Measurements from ENCODE around the gene GLCE. TPM values are rescaled to one million over a fixed set of nuclear protein-coding genes. Genes with fewer than 3 reads are reported as not detected.

The GLCE gene
- total RNA-seq, 1 donor, result 17.7 TPM

- TF ChIP-seq, protein P1, sequence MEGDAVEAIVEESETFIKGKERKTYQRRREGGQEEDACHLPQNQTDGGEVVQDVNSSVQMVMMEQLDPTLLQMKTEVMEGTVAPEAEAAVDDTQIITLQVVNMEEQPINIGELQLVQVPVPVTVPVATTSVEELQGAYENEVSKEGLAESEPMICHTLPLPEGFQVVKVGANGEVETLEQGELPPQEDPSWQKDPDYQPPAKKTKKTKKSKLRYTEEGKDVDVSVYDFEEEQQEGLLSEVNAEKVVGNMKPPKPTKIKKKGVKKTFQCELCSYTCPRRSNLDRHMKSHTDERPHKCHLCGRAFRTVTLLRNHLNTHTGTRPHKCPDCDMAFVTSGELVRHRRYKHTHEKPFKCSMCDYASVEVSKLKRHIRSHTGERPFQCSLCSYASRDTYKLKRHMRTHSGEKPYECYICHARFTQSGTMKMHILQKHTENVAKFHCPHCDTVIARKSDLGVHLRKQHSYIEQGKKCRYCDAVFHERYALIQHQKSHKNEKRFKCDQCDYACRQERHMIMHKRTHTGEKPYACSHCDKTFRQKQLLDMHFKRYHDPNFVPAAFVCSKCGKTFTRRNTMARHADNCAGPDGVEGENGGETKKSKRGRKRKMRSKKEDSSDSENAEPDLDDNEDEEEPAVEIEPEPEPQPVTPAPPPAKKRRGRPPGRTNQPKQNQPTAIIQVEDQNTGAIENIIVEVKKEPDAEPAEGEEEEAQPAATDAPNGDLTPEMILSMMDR (IDR thresholded peaks at IDR 0.05; ENCODE audit: insufficient read depth, low read depth, low read length), result no peak
- no peak for DNase-seq (ENCODE audit: low read depth)
- no peak overlapping the region for H3K4me3 ChIP-seq (ENCODE audit: low read depth, low read length)
These were observed 33.1 kb upstream of the GLCE start for GRCh38 chr15:69127306-69127705.

- no peak for DNase-seq (ENCODE audit: low read depth)
- TF ChIP-seq, protein P1 (IDR thresholded peaks at IDR 0.05; ENCODE audit: insufficient read depth, low read depth, low read length), result no peak
- no peak overlapping the region for H3K4me3 ChIP-seq (ENCODE audit: low read depth, low read length)
These were observed 31.6 kb upstream of the GLCE start for GRCh38 chr15:69128667-69129311.

DNA sequence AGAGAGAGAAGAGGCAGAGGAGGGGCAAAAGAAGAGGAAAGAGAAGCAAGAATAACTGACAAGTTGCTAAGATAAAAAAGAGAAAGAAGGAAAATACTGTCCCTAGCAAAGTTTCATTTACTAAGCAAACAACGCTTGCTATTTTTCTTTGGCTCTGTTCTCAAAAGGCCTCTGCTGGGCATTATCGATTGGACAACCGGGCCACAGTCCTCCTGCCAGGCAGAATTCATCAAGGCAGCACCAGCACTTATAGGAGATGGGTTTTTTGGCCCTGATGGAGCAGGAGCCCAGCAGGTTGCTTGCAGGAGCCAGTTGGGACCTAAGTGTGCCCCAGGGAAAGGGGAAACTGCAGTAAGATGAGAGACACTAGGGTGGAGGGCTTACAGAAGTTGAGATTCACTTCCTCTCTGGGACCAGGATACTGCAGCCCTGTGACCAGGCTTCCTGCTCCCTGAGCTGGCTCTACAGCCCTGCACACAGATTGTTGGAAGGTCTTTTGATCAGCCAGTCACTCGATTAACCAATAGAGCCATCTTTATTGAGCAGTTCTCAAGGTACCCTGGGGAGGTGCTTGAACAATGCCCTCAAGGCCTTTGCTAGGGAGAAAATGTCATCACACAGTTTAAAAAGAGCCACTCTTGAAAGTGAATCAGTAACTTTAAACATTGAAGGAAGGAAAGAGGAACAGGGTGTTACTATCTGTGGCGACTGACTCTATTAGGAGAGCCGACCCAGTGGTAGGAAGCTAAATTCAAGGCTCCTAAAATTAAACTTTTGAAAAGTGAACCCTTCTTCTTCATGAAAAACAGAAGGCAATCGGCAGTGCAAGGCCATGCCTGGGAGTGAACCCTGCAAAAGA, 28.8 kb upstream of the GLCE start:
- no peak for DNase-seq (ENCODE audit: low read depth)
- H3K4me3 ChIP-seq (ENCODE audit: low read depth, low read length), result no peak overlapping the region
- TF ChIP-seq, protein P1 (IDR thresholded peaks at IDR 0.05; ENCODE audit: insufficient read depth, low read depth, low read length), result no peak

- H3K4me3 ChIP-seq (ENCODE audit: low read depth, low read length), result no peak overlapping the region
- no peak for DNase-seq (ENCODE audit: low read depth)
- TF ChIP-seq, protein P1 (IDR thresholded peaks at IDR 0.05; ENCODE audit: insufficient read depth, low read depth, low read length), result no peak
These were observed 28.0 kb upstream of the GLCE start for GRCh38 chr15:69132430-69132829.

- DNase-seq (ENCODE audit: low read depth), result no peak
- TF ChIP-seq, protein P1 (IDR thresholded peaks at IDR 0.05; ENCODE audit: insufficient read depth, low read depth, low read length), result no peak
- H3K4me3 ChIP-seq (ENCODE audit: low read depth, low read length), result no peak overlapping the region
These were observed 27.2 kb upstream of the GLCE start for GRCh38 chr15:69132977-69133861.

DNA sequence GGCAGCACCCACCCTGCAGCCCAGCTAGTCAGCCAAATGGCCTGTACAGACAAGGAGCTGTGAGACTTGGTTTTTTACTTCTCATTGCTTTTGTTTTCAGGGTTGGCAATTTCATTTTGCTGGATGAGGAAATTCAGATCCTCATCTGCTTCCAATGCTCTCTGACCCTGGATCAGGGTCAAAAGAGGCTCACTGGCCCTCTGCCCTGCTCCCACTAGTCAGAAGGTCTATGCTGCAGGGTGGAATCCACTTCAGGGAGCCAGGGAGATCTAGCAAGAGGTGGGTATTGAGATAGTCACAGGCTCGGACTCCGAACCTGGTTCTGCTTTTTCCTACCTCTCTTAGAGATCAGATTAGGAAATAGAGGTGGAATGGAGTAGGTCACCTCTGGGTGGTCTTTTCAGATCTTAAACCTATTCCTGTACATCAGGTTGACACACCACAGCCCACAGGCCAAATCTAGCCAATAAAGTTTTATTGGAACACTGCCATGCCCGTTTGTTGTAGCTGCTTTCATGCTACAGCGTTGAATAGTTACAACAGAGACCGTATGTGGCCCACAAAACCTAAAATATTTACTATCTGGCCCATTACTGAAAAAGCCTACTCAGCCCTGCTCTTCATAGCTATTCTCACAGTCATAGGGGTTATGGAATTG, 26.4 kb upstream of the GLCE start:
- H3K4me3 ChIP-seq (ENCODE audit: low read depth, low read length), result no peak overlapping the region
- DNase-seq (ENCODE audit: low read depth), result no peak
- TF ChIP-seq, protein P1 (IDR thresholded peaks at IDR 0.05; ENCODE audit: insufficient read depth, low read depth, low read length), result no peak

Data from fibroblast of villous mesenchyme (primary cell).